ENCODE results near the gene CHD2.
"Not testable (repeated sequence)": the region's sequence is repeated elsewhere in the genome, so short reads cannot be mapped to it uniquely, and the experiment has no call there.

CHD2 gene

DNA sequence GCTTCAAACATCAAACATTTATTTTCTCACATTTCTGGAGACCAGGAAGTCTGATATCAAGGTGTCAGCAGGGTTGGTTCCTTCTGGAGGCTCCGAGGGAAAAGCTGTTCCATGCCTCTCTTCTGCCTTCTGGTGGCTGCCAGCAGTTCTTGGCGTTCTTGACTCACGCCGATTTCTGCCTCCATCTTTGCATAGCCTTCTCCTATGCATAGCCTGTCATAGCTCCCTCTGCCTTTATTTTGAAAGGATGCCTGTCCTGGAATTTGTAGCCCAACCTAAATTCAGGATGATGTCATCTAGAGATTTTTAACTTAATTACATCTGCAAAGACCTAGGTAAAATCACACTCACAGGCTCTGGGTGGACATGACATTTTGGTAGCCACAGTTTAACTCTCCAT, 118.5 kb downstream of the CHD2 start:
- DNase-seq (ENCODE audit: low spot score), result no peak

DNA sequence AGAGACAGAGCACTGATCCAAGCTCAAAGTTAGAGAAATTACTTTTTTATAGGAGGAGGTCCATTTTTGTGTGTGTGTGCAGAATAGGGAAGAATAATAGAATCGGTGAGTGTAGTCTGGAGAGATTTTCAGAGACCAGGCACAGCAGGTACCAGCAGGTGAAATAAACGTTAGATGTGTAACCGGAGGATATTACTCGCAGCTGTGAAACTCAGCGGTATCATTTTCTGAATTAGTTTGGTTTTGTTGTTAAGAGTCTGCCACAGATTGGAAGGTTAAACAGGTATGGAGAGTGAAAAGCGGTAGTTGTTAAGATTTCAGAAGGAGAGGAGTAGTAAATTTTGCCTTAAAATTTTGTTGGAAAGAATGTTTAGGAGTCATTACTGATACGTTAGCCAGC, 119.0 kb downstream of the CHD2 start:
- no peak for DNase-seq (ENCODE audit: low spot score)

- no peak for DNase-seq (ENCODE audit: low spot score)
These were observed 119.8 kb downstream of the CHD2 start for GRCh38 chr15:93019971-93020370.

- no peak for DNase-seq (ENCODE audit: low spot score)
These were observed 121.0 kb downstream of the CHD2 start for GRCh38 chr15:93020976-93021772.

DNA sequence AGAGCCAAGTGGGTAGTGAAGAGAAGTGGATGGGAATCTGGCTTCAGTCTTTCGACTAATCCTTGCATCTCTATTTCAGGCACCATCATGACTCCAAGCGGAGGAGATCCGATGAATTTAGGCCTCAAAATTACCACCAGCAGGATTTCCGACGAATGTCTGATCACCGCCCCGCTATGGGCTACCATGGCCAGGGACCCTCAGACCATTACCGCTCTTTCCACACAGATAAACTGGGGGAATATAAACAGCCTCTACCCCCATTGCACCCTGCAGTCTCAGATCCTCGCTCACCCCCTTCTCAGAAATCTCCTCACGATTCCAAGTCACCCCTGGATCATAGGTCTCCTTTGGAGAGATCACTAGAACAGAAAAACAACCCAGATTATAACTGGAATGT, 124.2 kb downstream of the CHD2 start:
- no peak for DNase-seq (ENCODE audit: low spot score)

DNA sequence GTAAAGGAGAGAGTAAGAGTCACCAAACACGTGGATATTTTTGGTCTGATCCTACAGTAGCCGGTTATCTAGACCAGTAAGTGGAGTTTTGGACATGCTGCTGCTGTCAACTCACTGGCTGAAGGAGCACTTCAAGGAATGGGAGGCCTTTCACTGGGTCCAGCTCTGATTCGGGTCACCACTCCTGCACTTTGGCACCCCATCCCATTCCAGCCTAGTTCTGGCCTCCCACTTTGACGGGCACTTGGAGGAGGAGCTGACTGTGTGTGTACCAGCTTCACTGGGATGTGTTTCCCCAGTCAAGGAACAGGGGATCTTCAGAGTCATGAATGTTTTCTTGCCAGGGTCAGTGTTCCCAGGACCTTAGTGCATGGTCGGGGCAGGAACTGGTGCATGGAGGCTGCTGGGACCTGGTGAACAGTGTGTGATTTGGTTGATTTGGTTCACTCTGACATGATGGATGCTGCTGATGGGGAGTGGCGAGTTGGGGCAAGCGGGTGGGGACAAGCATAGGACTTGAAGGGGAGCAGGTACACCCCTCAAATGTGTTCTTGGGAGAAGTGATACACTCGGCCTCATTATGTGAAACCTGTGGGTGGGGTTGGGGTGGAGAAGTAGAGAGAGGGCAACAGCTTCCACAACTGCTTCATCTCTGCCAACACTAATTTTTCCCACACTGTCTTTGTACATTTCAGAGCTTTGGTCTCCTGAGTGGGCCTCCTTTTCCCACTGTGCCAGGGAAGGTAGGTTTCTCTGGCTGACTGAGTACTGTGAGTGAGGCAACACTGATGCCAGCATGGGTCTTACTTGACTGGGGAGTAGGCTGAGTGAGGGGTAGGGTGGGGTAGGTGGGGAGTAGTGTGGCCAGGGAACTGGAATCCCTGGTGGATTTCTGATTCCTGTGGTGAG, 124.8 kb downstream of the CHD2 start:
- no peak for DNase-seq (ENCODE audit: low spot score)

DNA sequence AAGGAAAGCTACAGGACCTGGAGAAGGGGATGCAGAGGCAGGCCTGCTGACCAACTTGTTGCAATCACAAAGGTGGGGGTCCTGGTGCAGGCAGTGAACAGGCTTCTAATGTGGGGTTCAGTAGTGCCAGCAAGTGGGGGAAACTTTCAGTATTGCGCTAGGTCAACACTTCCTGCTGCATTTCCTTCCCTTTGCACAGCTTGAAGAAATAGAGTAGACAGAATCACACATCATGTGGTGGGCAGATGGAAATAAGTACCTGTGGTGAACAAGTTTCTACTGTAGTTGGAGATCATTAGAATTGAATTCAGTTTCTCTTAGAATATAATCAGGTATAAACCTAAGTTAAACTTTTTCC, 125.5 kb downstream of the CHD2 start:
- no peak for DNase-seq (ENCODE audit: low spot score)

DNA sequence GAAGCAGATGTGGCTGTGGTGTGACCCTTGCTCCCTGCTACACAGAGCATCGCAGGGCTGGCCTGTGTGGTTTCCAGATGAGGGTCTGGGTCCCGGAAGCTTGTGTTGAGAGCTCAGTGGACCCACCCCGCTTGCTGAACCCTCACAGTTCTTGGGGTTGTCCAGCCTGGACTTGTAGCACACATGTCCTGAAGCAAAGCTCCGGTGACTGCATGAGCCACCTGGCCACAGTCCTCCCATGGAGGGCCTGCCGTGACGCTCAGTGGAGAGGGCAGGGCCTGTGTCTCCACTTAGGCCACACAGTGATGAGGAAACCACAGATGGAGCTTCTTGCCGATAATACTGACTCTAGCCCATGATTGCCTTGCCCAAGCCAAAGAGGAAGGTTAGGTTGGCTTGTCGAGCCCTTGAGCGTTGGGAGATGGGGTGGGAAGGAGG, 126.3 kb downstream of the CHD2 start:
- no peak for DNase-seq (ENCODE audit: low spot score)

DNA sequence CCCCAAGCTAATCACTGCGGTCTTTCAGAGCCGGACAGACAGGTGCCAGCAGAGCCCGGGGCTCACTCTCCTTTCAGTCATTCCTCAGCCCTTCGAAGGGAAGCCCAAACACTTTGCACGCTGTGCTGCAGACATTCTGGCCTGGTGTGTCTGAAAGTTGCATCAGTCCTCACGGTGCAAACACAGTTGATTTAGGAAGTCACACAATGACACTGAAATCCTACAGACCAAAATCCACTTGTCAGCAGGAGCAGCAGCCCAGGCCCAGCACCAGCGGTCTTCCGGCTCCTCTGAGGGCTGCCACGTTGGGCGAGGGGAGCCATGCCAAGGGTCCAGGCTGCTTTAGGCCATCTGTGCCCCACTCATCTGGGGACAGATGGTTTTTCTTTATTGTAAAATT, 127.3 kb downstream of the CHD2 start:
- no peak for DNase-seq (ENCODE audit: low spot score)

- DNase-seq (ENCODE audit: low spot score), result no peak
These were observed 128.0 kb downstream of the CHD2 start for GRCh38 chr15:93028111-93028631.

- DNase-seq (ENCODE audit: low spot score), result no peak
These were observed 128.6 kb downstream of the CHD2 start for GRCh38 chr15:93028632-93029213.

- DNase-seq (ENCODE audit: low spot score), result peak; percentile 37
These were observed 129.2 kb downstream of the CHD2 start for GRCh38 chr15:93029214-93029835.

DNA sequence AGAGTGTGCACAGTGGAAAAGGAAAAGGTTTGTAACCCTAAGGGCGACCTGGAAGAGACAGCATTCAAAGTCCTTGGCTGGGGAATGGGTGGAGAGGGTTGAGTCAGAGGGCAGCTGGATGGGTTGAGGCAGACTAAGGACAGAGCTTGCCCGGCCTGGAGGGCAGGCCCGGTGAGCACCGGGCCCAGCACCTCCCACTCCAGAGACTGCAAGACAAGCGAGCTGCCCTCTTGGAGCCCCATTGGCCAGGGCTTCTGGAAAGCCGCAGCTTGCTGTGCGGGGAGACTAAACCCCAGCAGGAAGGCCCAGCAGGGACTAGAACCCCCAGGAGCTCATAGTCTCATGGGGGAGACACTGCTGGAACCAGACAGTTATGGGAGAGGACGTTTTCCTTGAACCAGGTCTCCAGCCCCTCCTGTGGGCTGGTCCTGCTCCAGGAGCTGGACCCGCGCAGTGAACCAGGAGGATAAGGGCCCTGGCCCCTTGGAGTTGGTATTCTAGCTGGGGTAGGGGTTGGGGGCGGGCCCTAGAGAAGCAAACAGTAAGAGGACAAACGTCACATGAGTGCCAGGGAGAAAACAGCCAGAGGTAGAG, 129.8 kb downstream of the CHD2 start:
- no peak for DNase-seq (ENCODE audit: low spot score)

DNA sequence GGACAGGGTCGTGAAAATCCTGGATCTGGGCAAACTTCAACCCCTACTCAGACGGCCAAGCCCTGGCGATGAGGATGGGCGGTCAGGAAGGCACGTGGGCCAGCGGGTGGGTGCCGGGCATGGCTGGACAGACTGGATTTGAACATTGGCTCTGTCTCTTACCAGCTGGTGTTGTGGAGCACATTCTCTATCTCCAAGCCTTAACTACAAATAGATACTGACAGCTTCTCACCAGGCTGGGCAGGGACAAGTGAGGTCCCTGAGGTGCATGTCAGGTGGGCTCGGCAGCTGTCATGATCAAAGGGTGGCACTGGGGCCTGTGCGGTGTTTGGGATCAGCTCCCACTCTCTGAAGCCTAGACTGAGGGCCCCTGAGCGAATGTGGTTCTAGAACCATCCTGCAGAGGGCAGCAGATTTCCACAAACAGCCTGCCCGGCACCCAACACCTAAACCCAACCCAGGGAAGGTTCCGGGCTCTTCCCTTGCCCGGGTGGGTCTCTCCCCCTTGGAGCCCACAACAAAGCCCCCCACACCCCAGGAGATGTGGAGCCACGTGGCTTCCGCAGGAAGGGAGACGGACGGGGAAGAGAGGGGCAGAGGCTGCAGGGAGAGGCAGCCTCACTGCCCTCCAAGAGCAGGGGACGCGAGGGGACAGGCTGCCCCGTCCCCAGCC, 130.4 kb downstream of the CHD2 start:
- DNase-seq (ENCODE audit: low spot score), result peak; percentile 71

DNA sequence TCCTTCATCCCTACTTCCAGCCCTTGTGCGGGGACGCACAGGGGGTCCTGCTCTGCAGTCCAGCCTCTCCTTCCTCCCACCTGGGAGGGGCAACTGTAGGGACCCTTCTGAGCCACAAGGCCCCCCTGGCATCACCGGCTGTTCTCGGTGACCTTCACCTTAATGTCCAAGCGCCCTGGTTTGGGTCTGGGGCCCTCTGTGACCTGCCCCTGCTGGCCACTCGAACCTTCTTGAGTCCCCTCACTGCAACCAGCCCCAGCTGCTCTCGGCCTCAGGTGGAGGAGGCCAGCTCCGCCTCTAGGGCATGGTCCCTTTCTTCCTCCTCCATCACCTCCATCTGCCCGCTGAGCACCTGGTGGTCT, 131.0 kb downstream of the CHD2 start:
- DNase-seq (ENCODE audit: low spot score), result no peak

DNA sequence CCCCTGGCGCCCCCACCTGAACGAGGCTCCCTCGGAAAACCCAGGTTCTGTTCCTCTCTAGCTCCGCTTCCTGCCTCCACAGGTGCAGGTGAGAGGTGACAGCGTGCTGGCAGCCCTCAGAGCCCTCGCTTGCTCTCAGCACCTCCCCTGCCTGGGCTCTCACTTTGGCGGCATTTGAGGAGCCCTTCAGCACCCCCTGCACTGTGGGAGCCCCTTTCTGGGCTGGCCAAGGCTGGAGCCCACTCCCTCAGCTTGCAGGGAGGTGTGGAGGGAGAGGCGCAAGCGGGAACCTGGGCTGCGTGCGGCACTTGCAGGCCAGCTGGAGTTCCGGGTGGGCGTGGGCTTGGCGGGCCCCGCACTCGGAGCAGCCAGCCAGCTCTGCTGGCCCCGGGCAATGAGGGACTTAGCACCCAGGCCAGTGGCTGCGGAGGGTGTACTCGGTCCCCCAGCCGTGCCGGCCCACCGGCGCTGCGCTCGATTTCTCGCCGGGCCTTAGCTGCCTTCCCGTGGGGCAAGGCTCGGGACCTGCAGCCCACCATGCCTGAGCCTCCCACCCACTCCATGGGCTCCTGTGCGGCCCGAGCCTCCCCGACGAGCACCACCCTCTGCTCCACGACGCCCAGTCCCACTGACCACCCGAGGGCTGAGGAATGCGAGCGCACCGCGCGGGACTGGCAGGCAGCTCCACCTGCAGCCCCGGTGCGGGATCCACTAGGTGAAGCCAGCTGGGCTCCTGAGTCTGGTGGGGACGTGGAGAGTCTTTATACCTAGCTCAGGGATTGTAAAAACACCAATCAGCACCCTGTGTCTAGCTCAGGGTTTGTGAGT, 131.6 kb downstream of the CHD2 start:
- DNase-seq (ENCODE audit: low spot score), result not testable (repeated sequence)

- DNase-seq (ENCODE audit: low spot score), result not testable (repeated sequence)
These were observed 132.5 kb downstream of the CHD2 start for GRCh38 chr15:93032515-93033206.

DNA sequence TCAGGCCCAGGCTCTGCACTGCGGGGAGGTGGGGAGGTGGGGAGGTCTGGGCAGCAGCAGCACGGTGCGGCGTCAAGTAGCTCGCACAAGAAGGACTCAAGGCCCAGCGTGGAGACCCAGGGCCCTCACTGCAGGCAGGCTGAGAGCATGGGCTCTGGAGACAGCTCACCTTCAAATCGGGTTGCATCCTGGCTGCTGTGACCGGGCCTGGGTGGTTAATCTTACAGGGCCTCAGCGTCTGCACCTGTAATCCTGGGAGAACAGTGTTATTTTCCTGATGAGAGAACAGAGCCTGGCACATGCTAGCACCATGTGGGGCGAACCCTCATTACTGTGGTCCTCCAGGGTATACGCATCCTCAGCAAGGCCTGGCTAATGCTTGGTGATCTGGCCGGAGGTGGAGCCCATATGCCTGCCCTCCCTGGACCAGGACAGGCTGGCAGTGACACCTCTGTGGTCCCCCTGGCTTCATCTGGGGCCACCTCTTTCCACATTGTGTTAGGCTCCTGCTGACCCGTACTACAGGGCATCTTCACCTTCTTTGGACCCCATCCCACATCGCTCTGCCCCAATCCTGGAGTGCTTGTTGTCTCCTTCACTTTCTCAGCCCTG, 133.4 kb downstream of the CHD2 start:
- no peak for DNase-seq (ENCODE audit: low spot score)

- no peak for DNase-seq (ENCODE audit: low spot score)
These were observed 134.4 kb downstream of the CHD2 start for GRCh38 chr15:93034512-93034911.

Data from SK-N-DZ (cell line).